HEK293 (cell line): ENCODE measurements around the gene WDR82.

Experiments
- EGR2 ChIP-seq: fragments of 450-650 bp; formaldehyde crosslinking; IDR thresholded peaks from 2 replicates; pipeline ENCODE4 v1.5.1; 2016; ENCODE audit warnings: low read depth, missing biosample characterization, missing genetic modification characterization
- FEZF1 ChIP-seq: fragments of 450-650 bp; formaldehyde crosslinking; IDR thresholded peaks from 2 replicates; pipeline ENCODE4 v1.5.1; 2016; ENCODE audit warnings: missing biosample characterization, missing genetic modification characterization
- GLIS1 ChIP-seq: fragments of 450-650 bp; formaldehyde crosslinking; IDR thresholded peaks from 2 replicates; pipeline ENCODE4 v1.5.1; 2016; ENCODE audit warnings: missing biosample characterization, missing genetic modification characterization
- HOXC10 ChIP-seq: sonication (generic); formaldehyde crosslinking; IDR thresholded peaks from 2 replicates; pipeline ENCODE4 v1.8.1; 2023; ENCODE audit warnings: mild to moderate bottlenecking, missing genetic modification reagents
- IKZF3 ChIP-seq: fragments of 450-650 bp; IDR thresholded peaks from 2 replicates; pipeline ENCODE4 v1.5.0; 2018; ENCODE audit warnings: missing biosample characterization, mild to moderate bottlenecking, missing genetic modification characterization, moderate library complexity
- INSM2 ChIP-seq: fragments of 450-650 bp; formaldehyde crosslinking; IDR thresholded peaks from 2 replicates; pipeline ENCODE4 v1.5.1; 2016; ENCODE audit warnings: missing biosample characterization, missing genetic modification characterization
- KLF9 ChIP-seq: fragments of 450-650 bp; formaldehyde crosslinking; IDR thresholded peaks from 2 replicates; pipeline ENCODE4 v1.5.1; 2016; ENCODE audit warnings: missing biosample characterization, missing genetic modification characterization, low read depth
- OSR2 ChIP-seq: fragments of 450-650 bp; formaldehyde crosslinking; IDR thresholded peaks from 2 replicates; pipeline ENCODE4 v1.5.1; 2016; ENCODE audit warnings: missing biosample characterization, missing genetic modification characterization
- PRDM4 ChIP-seq: fragments of 450-650 bp; formaldehyde crosslinking; IDR thresholded peaks from 2 replicates; pipeline ENCODE4 v1.5.1; 2017; ENCODE audit warnings: missing biosample characterization, missing genetic modification characterization
- ZNF133 ChIP-seq: fragments of 450-650 bp; formaldehyde crosslinking; IDR thresholded peaks from 2 replicates; pipeline ENCODE4 v1.5.1; 2016; ENCODE audit warnings: missing biosample characterization, missing genetic modification characterization
- ZNF148 ChIP-seq: fragments of 450-650 bp; formaldehyde crosslinking; IDR thresholded peaks from 2 replicates; pipeline ENCODE4 v1.5.0; 2017; ENCODE audit warnings: missing biosample characterization, missing genetic modification characterization, borderline replicate concordance
- ZNF184 ChIP-seq: fragments of 450-650 bp; IDR thresholded peaks from 2 replicates; pipeline ENCODE4 v1.5.1; 2018; ENCODE audit warnings: missing biosample characterization, mild to moderate bottlenecking, missing genetic modification characterization
- ZNF19 ChIP-seq: fragments of 450-650 bp; formaldehyde crosslinking; IDR thresholded peaks from 2 replicates; pipeline ENCODE4; 2016; ENCODE audit warnings: missing biosample characterization, missing genetic modification characterization, low read depth
- ZNF239 ChIP-seq: fragments of 450-650 bp; formaldehyde crosslinking; IDR thresholded peaks from 2 replicates; pipeline ENCODE4 v1.5.1; 2016; ENCODE audit warnings: missing biosample characterization, missing genetic modification characterization
- ZNF280D ChIP-seq: fragments of 450-650 bp; formaldehyde crosslinking; IDR thresholded peaks from 2 replicates; pipeline ENCODE4 v1.5.1; 2016; ENCODE audit warnings: missing biosample characterization, missing genetic modification characterization
- ZNF366 ChIP-seq: fragments of 450-650 bp; formaldehyde crosslinking; conservative IDR thresholded peaks from 2 replicates; pipeline ENCODE4 v1.5.1; 2016; ENCODE audit warnings: missing biosample characterization, missing genetic modification characterization
- ZNF391 ChIP-seq: fragments of 450-650 bp; formaldehyde crosslinking; IDR thresholded peaks from 2 replicates; pipeline ENCODE4 v1.5.1; 2016; ENCODE audit warnings: low read depth, missing biosample characterization, missing genetic modification characterization, borderline replicate concordance
- ZNF416 ChIP-seq: fragments of 450-650 bp; formaldehyde crosslinking; IDR thresholded peaks from 2 replicates; pipeline ENCODE4 v1.5.1; 2016; ENCODE audit warnings: missing biosample characterization, missing genetic modification characterization
- ZNF423 ChIP-seq: fragments of 450-650 bp; formaldehyde crosslinking; IDR thresholded peaks from 2 replicates; pipeline ENCODE4 v1.5.1; 2016; ENCODE audit warnings: missing biosample characterization, missing genetic modification characterization
- ZNF514 ChIP-seq: fragments of 450-650 bp; formaldehyde crosslinking; IDR thresholded peaks from 2 replicates; pipeline ENCODE4 v1.5.1; 2016; ENCODE audit warnings: missing biosample characterization, missing genetic modification characterization
- ZNF530 ChIP-seq: fragments of 450-650 bp; formaldehyde crosslinking; IDR thresholded peaks from 2 replicates; pipeline ENCODE4 v1.5.1; 2016; ENCODE audit warnings: low read depth, missing biosample characterization, missing genetic modification characterization
- ZNF621 ChIP-seq: fragments of 450-650 bp; formaldehyde crosslinking; IDR thresholded peaks from 2 replicates; pipeline ENCODE4 v1.5.1; 2017; ENCODE audit warnings: missing biosample characterization, missing genetic modification characterization
- ZNF629 ChIP-seq: fragments of 450-650 bp; formaldehyde crosslinking; IDR thresholded peaks from 2 replicates; pipeline ENCODE4 v1.5.1; 2017; ENCODE audit warnings: missing biosample characterization, missing genetic modification characterization
- ZNF76 ChIP-seq: fragments of 450-650 bp; formaldehyde crosslinking; IDR thresholded peaks from 2 replicates; pipeline ENCODE4; 2016; ENCODE audit warnings: low read depth, missing biosample characterization, missing genetic modification characterization, borderline replicate concordance
- ZNF768 ChIP-seq: fragments of 450-650 bp; formaldehyde crosslinking; IDR thresholded peaks from 2 replicates; pipeline ENCODE4 v1.5.1; 2018; ENCODE audit warnings: missing biosample characterization, mild to moderate bottlenecking, missing genetic modification characterization
- TF ChIP-seq, protein P1 (sequence below): fragments of 450-650 bp; formaldehyde crosslinking; IDR thresholded peaks from 2 replicates; pipeline ENCODE4 v1.5.1; 2017; ENCODE audit warnings: missing biosample characterization, missing genetic modification characterization
- TF ChIP-seq, protein P2 (sequence below): fragments of 450-650 bp; formaldehyde crosslinking; IDR thresholded peaks from 2 replicates; pipeline ENCODE4 v1.5.1; 2016; ENCODE audit warnings: missing biosample characterization, missing genetic modification characterization

Gene WDR82

DNA sequence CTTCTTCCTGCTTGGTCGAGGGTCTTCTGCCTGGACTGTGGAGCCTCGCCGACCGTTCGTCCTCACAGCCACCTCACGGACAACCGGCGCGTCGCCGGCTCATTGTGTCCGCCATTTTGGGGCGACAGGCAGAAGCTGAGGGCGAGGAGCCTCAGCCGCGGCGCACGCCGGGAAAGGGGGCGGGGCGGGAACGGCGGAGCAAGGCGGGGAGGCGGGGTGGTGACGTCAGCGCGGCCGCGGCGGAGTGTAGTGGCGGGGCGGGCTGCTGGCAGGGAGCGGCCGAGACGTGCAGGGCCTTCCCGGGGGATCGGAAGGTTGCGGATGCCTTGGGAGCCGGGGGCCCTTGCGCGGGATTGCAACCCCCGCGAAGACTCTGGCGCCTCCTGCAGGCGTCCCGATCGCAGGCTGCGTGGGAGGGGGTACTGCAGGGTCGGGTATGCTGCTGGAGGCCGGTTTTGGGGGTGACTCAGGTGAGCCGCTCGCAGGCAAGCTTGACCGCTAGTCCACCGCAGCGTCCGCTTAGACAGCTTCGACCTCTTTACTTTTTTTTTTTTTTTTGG is at the start of gene WDR82 (continued):
- TF ChIP-seq ZNF148 (tag by site-specific recombination), result no peak
- TF ChIP-seq, protein P1, sequence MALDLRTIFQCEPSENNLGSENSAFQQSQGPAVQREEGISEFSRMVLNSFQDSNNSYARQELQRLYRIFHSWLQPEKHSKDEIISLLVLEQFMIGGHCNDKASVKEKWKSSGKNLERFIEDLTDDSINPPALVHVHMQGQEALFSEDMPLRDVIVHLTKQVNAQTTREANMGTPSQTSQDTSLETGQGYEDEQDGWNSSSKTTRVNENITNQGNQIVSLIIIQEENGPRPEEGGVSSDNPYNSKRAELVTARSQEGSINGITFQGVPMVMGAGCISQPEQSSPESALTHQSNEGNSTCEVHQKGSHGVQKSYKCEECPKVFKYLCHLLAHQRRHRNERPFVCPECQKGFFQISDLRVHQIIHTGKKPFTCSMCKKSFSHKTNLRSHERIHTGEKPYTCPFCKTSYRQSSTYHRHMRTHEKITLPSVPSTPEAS (tag by site-specific recombination), result no peak
- peak; percentile 26; the same call in 1 of the 2 replicates for TF ChIP-seq ZNF423 (tag by site-specific recombination)
- TF ChIP-seq ZNF768 (tag by site-specific recombination), result no peak
- no peak for TF ChIP-seq ZNF280D (tag by site-specific recombination)
- TF ChIP-seq ZNF76 (tag by site-specific recombination), result peak; percentile 91
- peak; percentile 92 for TF ChIP-seq GLIS1 (tag by site-specific recombination)
- no peak for TF ChIP-seq ZNF184 (tag by site-specific recombination)
- peak; percentile 97 for TF ChIP-seq IKZF3 (tag by site-specific recombination)
- peak; percentile 66 for TF ChIP-seq KLF9 (tag by site-specific recombination)
- no peak for TF ChIP-seq HOXC10 (CRISPR knock-in tag)
- no peak for TF ChIP-seq PRDM4
- TF ChIP-seq ZNF239 (tag by site-specific recombination), result no peak
- no peak for TF ChIP-seq OSR2
- no peak for TF ChIP-seq ZNF366
- no peak for TF ChIP-seq ZNF391
- TF ChIP-seq ZNF530 (tag by site-specific recombination), result no peak
- TF ChIP-seq INSM2 (tag by site-specific recombination), result no peak
- no peak for TF ChIP-seq ZNF133 (tag by site-specific recombination)
- no peak for TF ChIP-seq ZNF19 (tag by site-specific recombination)
- TF ChIP-seq, protein P2, sequence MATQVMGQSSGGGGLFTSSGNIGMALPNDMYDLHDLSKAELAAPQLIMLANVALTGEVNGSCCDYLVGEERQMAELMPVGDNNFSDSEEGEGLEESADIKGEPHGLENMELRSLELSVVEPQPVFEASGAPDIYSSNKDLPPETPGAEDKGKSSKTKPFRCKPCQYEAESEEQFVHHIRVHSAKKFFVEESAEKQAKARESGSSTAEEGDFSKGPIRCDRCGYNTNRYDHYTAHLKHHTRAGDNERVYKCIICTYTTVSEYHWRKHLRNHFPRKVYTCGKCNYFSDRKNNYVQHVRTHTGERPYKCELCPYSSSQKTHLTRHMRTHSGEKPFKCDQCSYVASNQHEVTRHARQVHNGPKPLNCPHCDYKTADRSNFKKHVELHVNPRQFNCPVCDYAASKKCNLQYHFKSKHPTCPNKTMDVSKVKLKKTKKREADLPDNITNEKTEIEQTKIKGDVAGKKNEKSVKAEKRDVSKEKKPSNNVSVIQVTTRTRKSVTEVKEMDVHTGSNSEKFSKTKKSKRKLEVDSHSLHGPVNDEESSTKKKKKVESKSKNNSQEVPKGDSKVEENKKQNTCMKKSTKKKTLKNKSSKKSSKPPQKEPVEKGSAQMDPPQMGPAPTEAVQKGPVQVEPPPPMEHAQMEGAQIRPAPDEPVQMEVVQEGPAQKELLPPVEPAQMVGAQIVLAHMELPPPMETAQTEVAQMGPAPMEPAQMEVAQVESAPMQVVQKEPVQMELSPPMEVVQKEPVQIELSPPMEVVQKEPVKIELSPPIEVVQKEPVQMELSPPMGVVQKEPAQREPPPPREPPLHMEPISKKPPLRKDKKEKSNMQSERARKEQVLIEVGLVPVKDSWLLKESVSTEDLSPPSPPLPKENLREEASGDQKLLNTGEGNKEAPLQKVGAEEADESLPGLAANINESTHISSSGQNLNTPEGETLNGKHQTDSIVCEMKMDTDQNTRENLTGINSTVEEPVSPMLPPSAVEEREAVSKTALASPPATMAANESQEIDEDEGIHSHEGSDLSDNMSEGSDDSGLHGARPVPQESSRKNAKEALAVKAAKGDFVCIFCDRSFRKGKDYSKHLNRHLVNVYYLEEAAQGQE (tag by site-specific recombination), result no peak
- TF ChIP-seq ZNF629 (tag by site-specific recombination), result peak; percentile 55; the same call in 1 of the 2 replicates
- no peak for TF ChIP-seq ZNF416 (tag by site-specific recombination)
- TF ChIP-seq FEZF1, result no peak
- TF ChIP-seq ZNF514 (tag by site-specific recombination), result no peak
- TF ChIP-seq ZNF621 (tag by site-specific recombination), result no peak
- TF ChIP-seq EGR2 (tag by site-specific recombination), result peak; percentile 75
